GM12878 (cell line): Measurements from ENCODE around the gene ZFP36. TPM values are rescaled to one million over a fixed set of nuclear protein-coding genes. Genes with fewer than 3 reads are reported as not detected.
A peak's percentile ranks its signal among the peaks of the same experiment; 100 is the strongest.

Source experiments
- CBX5 ChIP-seq: sonication (generic); IDR thresholded peaks from 2 replicates; pipeline ENCODE4 v1.6.1; 2016; ENCODE audit warnings: low read depth, moderate library complexity, mild to moderate bottlenecking, inconsistent platforms
- CREB1 ChIP-seq: IDR thresholded peaks from 2 replicates; pipeline ENCODE4 v1.6.1; 2012; ENCODE audit warnings: low read depth, mild to moderate bottlenecking, inconsistent platforms
- ESRRA ChIP-seq: IDR thresholded peaks from 2 replicates; pipeline ENCODE4 v1.6.1; 2012; ENCODE audit warnings: mild to moderate bottlenecking, low read length, improper control_type of control experiment
- GABPA ChIP-seq: IDR thresholded peaks from 2 replicates; pipeline ENCODE4 v1.6.1; 2014; ENCODE audit warnings: antibody characterized with exemption, low read depth, mild to moderate bottlenecking, inconsistent platforms
- IKZF1 ChIP-seq: fragments of 450-650 bp; conservative IDR thresholded peaks from 2 replicates; pipeline ENCODE4 v1.6.1; 2017; ENCODE audit warnings: antibody characterized with exemption, mild to moderate bottlenecking
- IKZF2 ChIP-seq, 2 experiments: fragments of 450-650 bp; IDR thresholded peaks; 2 replicates each; pipeline ENCODE4 v1.6.1; 2017; ENCODE audit warnings: mild to moderate bottlenecking in 2 of 2, moderate library complexity in 2 of 2
- IRF4 ChIP-seq: IDR thresholded peaks from 2 replicates; pipeline ENCODE4 v1.6.1; 2011; ENCODE audit warnings: low read depth, low read length
- KLF5 ChIP-seq: fragments of 450-650 bp; IDR thresholded peaks from 2 replicates; pipeline ENCODE4 v1.6.1; 2014; ENCODE audit warnings: mild to moderate bottlenecking; ENCODE audit not compliant: partially characterized antibody
- MEF2A ChIP-seq: IDR thresholded peaks from 2 replicates; pipeline ENCODE4 v1.6.1; 2011; ENCODE audit warnings: low read depth, mild to moderate bottlenecking, low read length, moderate library complexity; ENCODE audit not compliant: insufficient read depth
- MEF2B ChIP-seq: fragments of 450-650 bp; IDR thresholded peaks from 2 replicates; pipeline ENCODE4 v1.6.1; 2018; ENCODE audit warnings: mild to moderate bottlenecking, moderate library complexity; ENCODE audit not compliant: partially characterized antibody, poor library complexity, severe bottlenecking
- MTA2 ChIP-seq: fragments of 450-650 bp; IDR thresholded peaks from 2 replicates; pipeline ENCODE4 v1.6.1; 2016; ENCODE audit warnings: low read depth, mild to moderate bottlenecking, moderate library complexity
- MYC ChIP-seq: IDR thresholded peaks from 2 replicates; pipeline ENCODE4 v1.6.1; 2011; ENCODE audit warnings: mild to moderate bottlenecking, low read length, moderate library complexity, inconsistent platforms; ENCODE audit not compliant: insufficient read depth, insufficient replicate concordance, insufficient read length, severe bottlenecking
- NBN ChIP-seq: fragments of 450-650 bp; IDR thresholded peaks from 2 replicates; pipeline ENCODE4 v1.6.1; 2016
- NRF1 ChIP-seq: conservative IDR thresholded peaks from 2 replicates; pipeline ENCODE4 v1.6.1; 2011; ENCODE audit warnings: mild to moderate bottlenecking, low read depth, low read length, improper control_type of control experiment
- PAX5 ChIP-seq: IDR thresholded peaks from 2 replicates; pipeline ENCODE4 v1.6.1; 2011; ENCODE audit warnings: low read depth, low read length, borderline replicate concordance
- RAD51 ChIP-seq: fragments of 450-650 bp; IDR thresholded peaks from 2 replicates; pipeline ENCODE4 v1.6.1; 2016; ENCODE audit warnings: moderate library complexity, mild to moderate bottlenecking, inconsistent platforms
- RBBP5 ChIP-seq: fragments of 200-600 bp; sonication (generic); conservative IDR thresholded peaks from 2 replicates; pipeline ENCODE4 v1.6.1; 2016
- SMARCA5 ChIP-seq: fragments of 450-650 bp; IDR thresholded peaks from 2 replicates; pipeline ENCODE4 v1.6.1; 2017; ENCODE audit warnings: mild to moderate bottlenecking
- SMC3 ChIP-seq: IDR thresholded peaks from 2 replicates; pipeline ENCODE4 v1.6.1; 2011; ENCODE audit warnings: low read length, improper control_type of control experiment, borderline replicate concordance
- SREBF2 ChIP-seq: IDR thresholded peaks from 2 replicates; pipeline ENCODE4 v1.6.1; 2012; ENCODE audit warnings: mild to moderate bottlenecking, low read length
- TAF1 ChIP-seq: IDR thresholded peaks from 2 replicates; pipeline ENCODE4 v1.6.1; 2011; ENCODE audit warnings: mild to moderate bottlenecking, low read depth, low read length, borderline replicate concordance
- TARDBP ChIP-seq: IDR thresholded peaks from 2 replicates; pipeline ENCODE4 v1.6.1; 2016; ENCODE audit warnings: borderline replicate concordance
- ZNF622 ChIP-seq: fragments of 450-650 bp; IDR thresholded peaks from 2 replicates; pipeline ENCODE4 v1.6.1; 2017; ENCODE audit warnings: mild to moderate bottlenecking, inconsistent platforms
- ZSCAN29 ChIP-seq: fragments of 450-650 bp; IDR thresholded peaks from 2 replicates; pipeline ENCODE4 v1.6.1; 2017; ENCODE audit warnings: mild to moderate bottlenecking, moderate library complexity
- polyA plus RNA-seq, 11 experiments: library from polyadenylated mRNA; depleted of rRNA in 4 of 11; unstranded in 6 of 11; stranded (reverse) in 5 of 11; fragments of >200 nt; fragmentation: Nextera tagmentation in 4 of 11; fragmentation: Illumina TruSeq in 1 of 11; extraction: Ambion mirVana in 4 of 11; extraction: Trizol in 1 of 11; gene quantifications; 1 replicate in 1 of 11; 2 replicates in 10 of 11; pipeline versions ENCODE4 v1.2.1 to v1.2.3, GENCODE V29; 2011 to 2016; ENCODE audit warnings: inconsistent platforms in 2 of 11, missing spikeins in 2 of 11, low read depth in 1 of 11
- total RNA-seq, 4 experiments: library from RNA; depleted of rRNA in 3 of 4; stranded (reverse); fragments of >200 nt in 3 of 4; fragmentation: Illumina TruSeq in 1 of 4; extraction: Trizol in 1 of 4; gene quantifications; 2 replicates each; pipeline versions ENCODE4 v1.2.1 to v1.2.3, GENCODE V29; 2013 to 2021
- TF ChIP-seq, protein P1 (sequence below): IDR thresholded peaks from 2 replicates; pipeline ENCODE4 v1.6.1; 2012; ENCODE audit warnings: low read depth, low read length, improper control_type of control experiment
- TF ChIP-seq, protein P2 (sequence below): IDR thresholded peaks from 2 replicates; pipeline ENCODE4 v1.6.1; 2011; ENCODE audit warnings: borderline replicate concordance, low read depth, mild to moderate bottlenecking, moderate library complexity, mixed read lengths, low read length; ENCODE audit not compliant: insufficient read depth; ENCODE audit errors: extremely low read length
- TF ChIP-seq, protein P3 (sequence below): IDR thresholded peaks from 2 replicates; pipeline ENCODE4 v1.6.1; 2012; ENCODE audit warnings: low read depth, low read length, improper control_type of control experiment
- TF ChIP-seq, protein P4 (sequence below): IDR thresholded peaks from 2 replicates; pipeline ENCODE4 v1.6.1; 2012; ENCODE audit warnings: low read length, inconsistent platforms
- TF ChIP-seq, protein P5 (sequence below): fragments of 450-650 bp; IDR thresholded peaks from 2 replicates; pipeline ENCODE4 v1.6.1; 2016; ENCODE audit warnings: mild to moderate bottlenecking

The ZFP36 gene
- total and polyA plus RNA-seq, 10 of the 15 experiments (the other 5 are each of a cell fraction or from before 2014, with no cell fraction given): 5.3 to 55.0 (median 18.1) TPM

DNA sequence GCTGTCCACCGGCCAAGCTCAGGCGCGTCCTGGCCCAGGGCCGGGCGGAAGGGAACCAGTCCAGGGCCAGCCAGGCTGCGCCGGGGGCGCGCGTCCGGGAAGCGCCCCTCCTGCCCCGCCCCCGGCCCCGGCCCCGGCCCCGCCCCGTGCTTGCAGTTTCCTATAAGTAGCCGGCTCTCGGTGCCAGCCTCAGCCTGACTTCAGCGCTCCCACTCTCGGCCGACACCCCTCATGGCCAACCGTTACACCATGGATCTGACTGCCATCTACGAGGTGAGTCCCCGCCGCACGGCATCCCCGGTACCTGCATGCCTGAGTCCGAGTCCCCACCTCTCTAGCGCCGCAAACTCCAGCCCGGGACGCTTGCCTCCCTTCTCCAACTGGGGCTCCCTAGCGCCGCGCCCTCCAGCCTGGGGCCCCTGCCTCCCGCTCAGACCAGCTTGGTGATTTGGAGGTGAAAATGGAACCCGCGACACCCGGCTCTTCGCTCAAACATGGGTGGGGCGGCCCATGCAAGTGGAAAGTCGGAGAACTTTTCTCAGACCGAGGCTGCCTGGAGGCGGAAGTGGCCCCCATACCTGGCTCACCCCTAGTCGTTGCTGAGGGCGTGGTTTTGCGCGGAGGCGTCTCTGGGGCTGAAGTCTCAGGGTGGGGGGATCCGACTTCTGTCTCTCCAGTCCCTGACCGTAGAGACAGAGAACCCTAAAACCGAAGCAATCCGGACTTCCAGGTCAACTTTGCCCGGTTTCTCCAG, at the start of gene ZFP36 (continued):
- TF ChIP-seq ZNF622 (no peak), MTA2 (no peak), MYC (no peak), RBBP5 (no peak), IRF4 (0 out of 2 replicates have a peak, but pooled peaks have one; percentile 7), MEF2B (no peak), SMARCA5 (0 out of 2 replicates have a peak, but pooled peaks have one; percentile 54), IKZF2 (IDR thresholded peaks at IDR 0.05) (peak in 1 of 2 experiments; percentile 28; a peak in 1 of 4 replicates), ESRRA (no peak), NBN (peak; percentile 79), TARDBP (0 out of 2 replicates have a peak, but pooled peaks have one; percentile 49), SMC3 (no peak), MEF2A (no peak), ZSCAN29 (peak; percentile 57; the same call in 1 of the 2 replicates), TAF1 (peak; percentile 42; the same call in 1 of the 2 replicates), SREBF2 (no peak), CBX5 (no peak), RAD51 (no peak), CREB1 (no peak), KLF5 (peak; percentile 21), GABPA (no peak), NRF1 (no peak), PAX5 (0 out of 2 replicates have a peak, but pooled peaks have one; percentile 14), IKZF1 (peak; percentile 84)
- TF ChIP-seq, protein P1, sequence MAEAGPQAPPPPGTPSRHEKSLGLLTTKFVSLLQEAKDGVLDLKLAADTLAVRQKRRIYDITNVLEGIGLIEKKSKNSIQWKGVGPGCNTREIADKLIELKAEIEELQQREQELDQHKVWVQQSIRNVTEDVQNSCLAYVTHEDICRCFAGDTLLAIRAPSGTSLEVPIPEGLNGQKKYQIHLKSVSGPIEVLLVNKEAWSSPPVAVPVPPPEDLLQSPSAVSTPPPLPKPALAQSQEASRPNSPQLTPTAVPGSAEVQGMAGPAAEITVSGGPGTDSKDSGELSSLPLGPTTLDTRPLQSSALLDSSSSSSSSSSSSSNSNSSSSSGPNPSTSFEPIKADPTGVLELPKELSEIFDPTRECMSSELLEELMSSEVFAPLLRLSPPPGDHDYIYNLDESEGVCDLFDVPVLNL: no peak
- TF ChIP-seq, protein P2, sequence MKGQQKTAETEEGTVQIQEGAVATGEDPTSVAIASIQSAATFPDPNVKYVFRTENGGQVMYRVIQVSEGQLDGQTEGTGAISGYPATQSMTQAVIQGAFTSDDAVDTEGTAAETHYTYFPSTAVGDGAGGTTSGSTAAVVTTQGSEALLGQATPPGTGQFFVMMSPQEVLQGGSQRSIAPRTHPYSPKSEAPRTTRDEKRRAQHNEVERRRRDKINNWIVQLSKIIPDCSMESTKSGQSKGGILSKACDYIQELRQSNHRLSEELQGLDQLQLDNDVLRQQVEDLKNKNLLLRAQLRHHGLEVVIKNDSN: no peak
- TF ChIP-seq, protein P3, sequence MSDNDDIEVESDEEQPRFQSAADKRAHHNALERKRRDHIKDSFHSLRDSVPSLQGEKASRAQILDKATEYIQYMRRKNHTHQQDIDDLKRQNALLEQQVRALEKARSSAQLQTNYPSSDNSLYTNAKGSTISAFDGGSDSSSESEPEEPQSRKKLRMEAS: peak; percentile 66
- TF ChIP-seq, protein P4, sequence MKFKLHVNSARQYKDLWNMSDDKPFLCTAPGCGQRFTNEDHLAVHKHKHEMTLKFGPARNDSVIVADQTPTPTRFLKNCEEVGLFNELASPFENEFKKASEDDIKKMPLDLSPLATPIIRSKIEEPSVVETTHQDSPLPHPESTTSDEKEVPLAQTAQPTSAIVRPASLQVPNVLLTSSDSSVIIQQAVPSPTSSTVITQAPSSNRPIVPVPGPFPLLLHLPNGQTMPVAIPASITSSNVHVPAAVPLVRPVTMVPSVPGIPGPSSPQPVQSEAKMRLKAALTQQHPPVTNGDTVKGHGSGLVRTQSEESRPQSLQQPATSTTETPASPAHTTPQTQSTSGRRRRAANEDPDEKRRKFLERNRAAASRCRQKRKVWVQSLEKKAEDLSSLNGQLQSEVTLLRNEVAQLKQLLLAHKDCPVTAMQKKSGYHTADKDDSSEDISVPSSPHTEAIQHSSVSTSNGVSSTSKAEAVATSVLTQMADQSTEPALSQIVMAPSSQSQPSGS: no peak
- TF ChIP-seq, protein P5, sequence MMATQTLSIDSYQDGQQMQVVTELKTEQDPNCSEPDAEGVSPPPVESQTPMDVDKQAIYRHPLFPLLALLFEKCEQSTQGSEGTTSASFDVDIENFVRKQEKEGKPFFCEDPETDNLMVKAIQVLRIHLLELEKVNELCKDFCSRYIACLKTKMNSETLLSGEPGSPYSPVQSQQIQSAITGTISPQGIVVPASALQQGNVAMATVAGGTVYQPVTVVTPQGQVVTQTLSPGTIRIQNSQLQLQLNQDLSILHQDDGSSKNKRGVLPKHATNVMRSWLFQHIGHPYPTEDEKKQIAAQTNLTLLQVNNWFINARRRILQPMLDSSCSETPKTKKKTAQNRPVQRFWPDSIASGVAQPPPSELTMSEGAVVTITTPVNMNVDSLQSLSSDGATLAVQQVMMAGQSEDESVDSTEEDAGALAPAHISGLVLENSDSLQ: peak; percentile 9; the same call in 1 of the 2 replicates
